ENCODE results near the gene TBC1D2.
"Not testable (repeated sequence)": the region's sequence is repeated elsewhere in the genome, so short reads cannot be mapped to it uniquely, and the experiment has no call there.

The TBC1D2 gene

DNA sequence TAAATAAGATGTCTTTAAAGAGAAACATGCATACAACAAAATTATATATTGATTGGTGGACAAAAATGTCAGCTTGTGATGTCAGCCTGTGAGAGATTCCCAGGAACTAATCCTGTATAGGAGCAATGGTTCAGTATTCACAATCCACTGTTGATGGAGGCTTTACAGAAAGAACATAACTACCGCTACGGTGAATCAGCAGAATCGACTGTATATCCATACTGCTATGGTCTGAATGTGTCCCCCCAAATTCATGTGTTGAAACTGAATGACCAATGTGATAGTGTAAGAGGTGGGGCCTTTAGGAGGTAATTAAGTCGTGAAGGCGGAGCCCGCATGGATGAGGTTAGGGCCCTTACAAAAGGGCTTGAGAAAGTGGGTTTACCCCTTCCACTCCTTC, 40.4 kb upstream of the TBC1D2 start:
- H3K9ac ChIP-seq (ENCODE audit: insufficient read length), result no peak overlapping the region
- no peak overlapping the region for H3K4me3 ChIP-seq
- no peaks in the 10 kb centered on the region for H3K36me3 ChIP-seq (ENCODE audit: insufficient read depth, low read length)
- H3K9me3 ChIP-seq (ENCODE audit: low read depth, low read length), result no peaks in the 10 kb centered on the region
- H3K27ac ChIP-seq, result no peak overlapping the region
- DNase-seq (ENCODE audit: low read depth, low spot score), result no peak
- TF ChIP-seq EZH2 (IDR thresholded peaks at IDR 0.05) (no peak), FOXP2 (optimal IDR thresholded peaks at IDR 0.05; ENCODE audit: control extremely low read depth, extremely low read length, insufficient read depth) (no peak), POLR2AphosphoS5 (IDR thresholded peaks at IDR 0.05; ENCODE audit: borderline replicate concordance, low read depth, low read length) (no peak)

DNA sequence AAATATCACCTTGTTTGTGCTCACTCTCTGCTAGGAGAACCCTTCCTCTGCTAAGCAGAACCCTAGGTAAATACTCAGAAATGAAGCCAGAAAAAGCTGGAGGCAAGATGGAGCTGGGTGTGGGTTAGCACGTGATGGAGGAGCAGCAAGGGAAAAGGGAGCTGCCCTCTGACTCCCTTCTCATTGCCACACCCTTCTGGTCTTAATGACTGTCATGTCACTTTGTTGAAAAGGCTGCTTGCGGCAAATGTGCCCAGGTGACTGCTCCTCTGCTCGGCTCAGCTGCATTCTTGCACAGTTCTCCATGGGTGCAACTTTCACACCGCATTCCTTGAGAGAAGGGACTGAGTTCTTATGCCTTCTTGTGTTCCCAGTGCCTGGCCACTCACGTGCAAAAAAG, 36.4 kb upstream of the TBC1D2 start:
- Histone ChIP-seq H3K9me3 (ENCODE audit: low read depth, low read length) (no peaks in the 10 kb centered on the region), H3K4me3 (no peak overlapping the region), H3K36me3 (ENCODE audit: insufficient read depth, low read length) (no peaks in the 10 kb centered on the region), H3K27ac (no peak overlapping the region), H3K9ac (ENCODE audit: insufficient read length) (no peak overlapping the region)
- DNase-seq (ENCODE audit: low read depth, low spot score), result no peak
- TF ChIP-seq POLR2AphosphoS5 (IDR thresholded peaks at IDR 0.05; ENCODE audit: borderline replicate concordance, low read depth, low read length) (no peak), FOXP2 (optimal IDR thresholded peaks at IDR 0.05; ENCODE audit: control extremely low read depth, extremely low read length, insufficient read depth) (no peak), EZH2 (IDR thresholded peaks at IDR 0.05) (no peak)

DNA sequence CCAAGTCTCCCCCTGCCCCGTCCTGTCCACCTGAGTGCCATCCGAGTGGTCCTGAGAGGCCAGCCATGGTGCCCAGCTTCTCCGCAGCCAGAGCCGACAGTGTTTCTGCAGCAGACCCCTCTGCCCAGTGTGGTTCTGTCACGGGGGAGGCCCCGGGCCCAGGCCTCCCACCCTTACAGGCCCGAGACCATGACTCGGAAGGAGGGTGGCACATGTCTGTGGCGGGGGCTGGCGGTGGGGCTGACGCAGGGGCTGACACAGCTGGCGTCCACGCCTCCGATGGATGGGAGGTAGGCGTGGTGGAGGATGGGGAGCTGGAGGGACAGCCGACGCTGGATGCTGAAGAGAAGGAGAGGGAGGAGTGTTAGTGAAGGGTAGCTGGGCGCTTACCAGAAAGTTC, 35.0 kb upstream of the TBC1D2 start:
- no peak overlapping the region for H3K27ac ChIP-seq
- no peak overlapping the region for H3K4me3 ChIP-seq
- no peaks in the 10 kb centered on the region for H3K9me3 ChIP-seq (ENCODE audit: low read depth, low read length)
- DNase-seq (ENCODE audit: low read depth, low spot score), result no peak
- no peak overlapping the region for H3K9ac ChIP-seq (ENCODE audit: insufficient read length)
- H3K36me3 ChIP-seq (ENCODE audit: insufficient read depth, low read length), result no peaks in the 10 kb centered on the region
- TF ChIP-seq POLR2AphosphoS5 (IDR thresholded peaks at IDR 0.05; ENCODE audit: borderline replicate concordance, low read depth, low read length) (no peak), EZH2 (IDR thresholded peaks at IDR 0.05) (no peak), FOXP2 (optimal IDR thresholded peaks at IDR 0.05; ENCODE audit: control extremely low read depth, extremely low read length, insufficient read depth) (no peak)

DNA sequence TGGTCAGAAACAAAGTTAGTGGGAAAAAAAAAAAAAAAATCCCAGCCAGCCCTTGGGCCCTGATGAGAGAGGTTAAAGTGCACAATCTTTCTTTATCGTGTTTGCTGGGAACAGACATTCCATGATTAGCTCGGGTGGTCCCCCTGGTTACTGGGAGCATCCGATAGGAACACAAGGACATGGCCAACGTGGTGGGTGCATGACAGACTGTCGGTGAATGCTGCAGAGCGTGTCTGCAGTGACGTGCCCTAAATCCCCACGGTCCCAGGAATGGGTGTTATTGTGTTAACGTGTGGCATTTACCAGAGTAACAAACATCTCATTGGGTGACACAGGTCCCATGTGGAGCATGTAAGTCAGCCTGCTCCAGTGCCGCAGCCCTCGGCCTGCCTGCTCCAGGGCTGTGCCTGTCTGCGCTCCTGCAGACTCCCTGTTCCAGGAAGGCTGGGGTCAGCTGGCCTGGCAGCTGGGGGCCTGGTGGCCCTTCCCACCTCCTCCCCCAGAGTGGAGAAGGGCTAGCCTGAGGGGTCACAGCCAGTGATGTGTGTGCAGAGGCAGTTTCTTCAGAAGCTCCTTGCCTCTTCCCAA, 34.3 kb upstream of the TBC1D2 start:
- H3K9ac ChIP-seq (ENCODE audit: insufficient read length), result no peak overlapping the region
- H3K9me3 ChIP-seq (ENCODE audit: low read depth, low read length), result no peaks in the 10 kb centered on the region
- no peaks in the 10 kb centered on the region for H3K36me3 ChIP-seq (ENCODE audit: insufficient read depth, low read length)
- H3K4me3 ChIP-seq, result no peak overlapping the region
- DNase-seq (ENCODE audit: low read depth, low spot score), result no peak
- no peak for TF ChIP-seq EZH2 (IDR thresholded peaks at IDR 0.05)
- TF ChIP-seq POLR2AphosphoS5 (IDR thresholded peaks at IDR 0.05; ENCODE audit: borderline replicate concordance, low read depth, low read length), result no peak
- no peak for TF ChIP-seq FOXP2 (optimal IDR thresholded peaks at IDR 0.05; ENCODE audit: control extremely low read depth, extremely low read length, insufficient read depth)
- H3K27ac ChIP-seq, result no peak overlapping the region

DNA sequence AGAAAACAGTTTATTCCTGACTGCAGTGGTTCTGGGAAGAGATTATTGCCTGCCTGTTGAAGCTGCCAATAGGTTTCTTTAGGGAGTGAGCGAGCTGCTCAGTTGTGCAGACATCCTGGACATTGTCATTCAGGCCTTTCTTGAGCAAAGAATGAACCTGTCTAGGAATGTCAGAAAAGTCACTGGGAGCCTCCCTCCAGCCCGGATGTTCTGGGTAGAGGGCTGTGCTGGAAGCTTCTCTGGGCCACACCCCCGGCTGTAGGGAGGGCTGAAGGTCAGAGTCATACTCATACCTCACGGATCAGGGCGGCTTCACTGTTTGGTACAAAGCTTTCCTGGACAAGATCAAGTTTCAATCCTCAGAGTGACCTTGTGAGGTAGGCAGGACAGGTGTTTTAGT, 33.4 kb upstream of the TBC1D2 start:
- Histone ChIP-seq H3K9me3 (ENCODE audit: low read depth, low read length) (no peaks in the 10 kb centered on the region), H3K27ac (no peak overlapping the region), H3K9ac (ENCODE audit: insufficient read length) (no peak overlapping the region), H3K36me3 (ENCODE audit: insufficient read depth, low read length) (no peaks in the 10 kb centered on the region), H3K4me3 (no peak overlapping the region)
- DNase-seq (ENCODE audit: low read depth, low spot score), result no peak
- no peak for TF ChIP-seq POLR2AphosphoS5 (IDR thresholded peaks at IDR 0.05; ENCODE audit: borderline replicate concordance, low read depth, low read length)
- TF ChIP-seq EZH2 (IDR thresholded peaks at IDR 0.05), result no peak
- TF ChIP-seq FOXP2 (optimal IDR thresholded peaks at IDR 0.05; ENCODE audit: control extremely low read depth, extremely low read length, insufficient read depth), result no peak

DNA sequence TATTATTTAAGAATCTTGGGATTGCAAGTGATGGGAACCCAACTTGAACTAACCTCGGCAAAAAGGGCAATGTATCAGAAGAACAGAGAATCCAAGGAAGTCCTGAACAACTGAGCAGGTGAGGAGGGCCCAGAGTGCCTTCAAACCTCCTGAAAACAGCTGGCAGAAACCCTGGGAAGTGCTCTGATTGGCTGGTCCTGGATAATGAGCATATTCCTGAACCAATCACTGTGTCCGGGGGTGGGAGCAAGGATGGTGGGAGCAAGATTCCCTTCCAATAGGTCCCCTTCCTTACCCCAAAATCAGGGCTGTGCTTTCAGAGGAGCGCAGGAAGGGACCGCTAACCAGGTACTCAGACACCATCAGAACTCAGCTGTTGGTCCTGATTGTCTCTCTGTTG, 31.9 kb upstream of the TBC1D2 start:
- H3K27ac ChIP-seq, result no peak overlapping the region
- DNase-seq (ENCODE audit: low read depth, low spot score), result no peak
- no peak overlapping the region for H3K9ac ChIP-seq (ENCODE audit: insufficient read length)
- no peaks in the 10 kb centered on the region for H3K9me3 ChIP-seq (ENCODE audit: low read depth, low read length)
- no peaks in the 10 kb centered on the region for H3K36me3 ChIP-seq (ENCODE audit: insufficient read depth, low read length)
- TF ChIP-seq EZH2 (IDR thresholded peaks at IDR 0.05), result no peak
- TF ChIP-seq POLR2AphosphoS5 (IDR thresholded peaks at IDR 0.05; ENCODE audit: borderline replicate concordance, low read depth, low read length), result no peak
- TF ChIP-seq FOXP2 (optimal IDR thresholded peaks at IDR 0.05; ENCODE audit: control extremely low read depth, extremely low read length, insufficient read depth), result no peak
- H3K4me3 ChIP-seq, result no peak overlapping the region

DNA sequence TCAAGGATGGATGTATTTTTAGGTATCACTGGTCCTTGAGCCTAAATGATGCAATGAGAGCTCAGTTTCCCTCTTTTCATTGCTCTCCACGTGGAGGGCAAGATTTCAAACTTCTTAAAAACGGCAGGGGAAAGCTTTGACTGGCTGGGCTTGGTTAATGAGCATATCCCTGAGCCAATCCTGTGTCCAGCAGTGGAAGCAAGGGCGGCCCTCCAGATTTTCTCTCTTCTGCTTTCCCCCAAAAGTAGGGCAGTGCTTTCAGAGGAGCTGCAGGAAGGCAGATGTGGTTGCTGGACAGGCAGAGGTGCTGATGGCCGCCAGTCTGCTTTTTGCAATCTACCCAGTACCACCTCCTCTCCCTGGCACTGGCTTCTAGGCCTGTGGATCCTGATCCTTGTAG, 30.0 kb upstream of the TBC1D2 start:
- H3K4me3 ChIP-seq, result no peak overlapping the region
- no peak for DNase-seq (ENCODE audit: low read depth, low spot score)
- no peak overlapping the region for H3K9ac ChIP-seq (ENCODE audit: insufficient read length)

DNA sequence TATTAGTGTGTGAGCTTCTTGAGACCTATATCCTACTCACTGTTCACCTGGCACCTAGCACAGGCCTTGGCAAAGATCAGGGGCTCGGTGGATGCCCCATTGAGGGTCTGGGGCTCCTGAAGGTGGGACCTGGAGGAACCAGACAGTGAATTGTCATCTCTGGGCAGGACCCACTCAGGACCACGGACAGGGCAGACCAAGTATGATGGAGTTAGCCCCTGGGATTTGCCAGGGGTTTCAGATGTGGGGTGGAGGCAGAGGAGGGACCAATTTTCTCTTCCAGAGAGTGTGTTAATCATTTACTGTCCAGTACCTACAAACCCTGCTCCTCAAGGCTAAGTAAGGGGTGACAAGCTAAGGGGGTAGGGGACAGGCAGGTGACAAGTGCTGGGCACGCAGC, 29.3 kb upstream of the TBC1D2 start:
- TF ChIP-seq EZH2 (IDR thresholded peaks at IDR 0.05), result no peak
- no peak for TF ChIP-seq FOXP2 (optimal IDR thresholded peaks at IDR 0.05; ENCODE audit: control extremely low read depth, extremely low read length, insufficient read depth)
- no peak for TF ChIP-seq POLR2AphosphoS5 (IDR thresholded peaks at IDR 0.05; ENCODE audit: borderline replicate concordance, low read depth, low read length)
- H3K9ac ChIP-seq (ENCODE audit: insufficient read length), result no peak overlapping the region
- no peak overlapping the region for H3K4me3 ChIP-seq
- H3K36me3 ChIP-seq (ENCODE audit: insufficient read depth, low read length), result no peaks in the 10 kb centered on the region
- no peak overlapping the region for H3K27ac ChIP-seq
- no peak for DNase-seq (ENCODE audit: low read depth, low spot score)
- no peaks in the 10 kb centered on the region for H3K9me3 ChIP-seq (ENCODE audit: low read depth, low read length)

More for the DNA sequence above, 30.0 kb upstream of the TBC1D2 start:
- no peaks in the 10 kb centered on the region for H3K36me3 ChIP-seq (ENCODE audit: insufficient read depth, low read length)
- TF ChIP-seq POLR2AphosphoS5 (IDR thresholded peaks at IDR 0.05; ENCODE audit: borderline replicate concordance, low read depth, low read length), result no peak
- TF ChIP-seq EZH2 (IDR thresholded peaks at IDR 0.05), result no peak
- TF ChIP-seq FOXP2 (optimal IDR thresholded peaks at IDR 0.05; ENCODE audit: control extremely low read depth, extremely low read length, insufficient read depth), result no peak
- H3K9me3 ChIP-seq (ENCODE audit: low read depth, low read length), result no peaks in the 10 kb centered on the region
- no peak overlapping the region for H3K27ac ChIP-seq

DNA sequence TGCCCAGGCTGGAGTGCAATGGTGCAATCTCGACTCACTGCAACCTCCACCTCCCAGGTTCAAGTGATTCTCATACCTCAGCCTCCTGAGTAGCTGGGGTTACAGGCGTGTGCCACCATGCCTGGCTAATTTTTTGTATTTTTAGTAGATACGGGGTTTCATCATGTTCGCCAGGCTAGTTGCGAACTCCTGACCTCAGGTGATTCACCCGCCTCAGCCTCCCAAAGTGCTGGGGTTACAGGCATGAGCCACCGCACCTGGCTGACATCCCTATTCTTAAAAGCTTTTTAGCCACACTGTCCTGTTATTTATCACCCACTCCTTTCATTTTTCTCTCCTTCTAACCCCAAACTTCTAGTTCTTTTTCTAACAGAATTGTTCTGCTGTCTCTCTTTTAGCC, 27.7 kb upstream of the TBC1D2 start:
- not testable (repeated sequence) for DNase-seq (ENCODE audit: low read depth, low spot score); H3K9ac ChIP-seq (ENCODE audit: insufficient read length); H3K36me3 ChIP-seq (ENCODE audit: insufficient read depth, low read length); H3K9me3 ChIP-seq (ENCODE audit: low read depth, low read length); H3K4me3 ChIP-seq; H3K27ac ChIP-seq

All from SK-N-MC (cell line).